MCF 10A (cell line): ENCODE data around the gene CRYGN. TPM values are rescaled to one million over a fixed set of nuclear protein-coding genes. Genes with fewer than 3 reads are reported as not detected.

ENCODE experiments used
- BruUV-seq: library from RNA; stranded (reverse); fragments of 400-500 nt; replicated peaks from 2 replicates; lab custom pipeline; 2021; lab: Mats Ljungman, UMichigan
- CTCF ChIA-PET: fragments of 300-600 bp; sonication (Branson Sonifier 250); formaldehyde crosslinking; extraction: SDS; loops from one replicate; lab custom pipeline; 2021; ENCODE audit warnings: antibody characterized with exemption, inconsistent platforms; lab: Yijun Ruan, JAX
- POLR2A ChIA-PET: fragments of 300-600, 350-650 bp; sonication (Branson Sonifier 250); formaldehyde crosslinking; extraction: SDS; loops from one replicate; lab custom pipeline; 2020; ENCODE audit warnings: antibody characterized with exemption, inconsistent platforms; lab: Yijun Ruan, JAX
- DNase-seq: peaks from one replicate; pipeline ENCODE4 v3.0.0-alpha.2; 2018; ENCODE audit not compliant: unreplicated experiment
- H3K27ac Mint-ChIP-seq: one replicate; pipeline ENCODE4 v1.8.0; 2022; ENCODE audit warnings: mild to moderate bottlenecking, low read depth, mixed read lengths; ENCODE audit not compliant: unreplicated experiment
- H3K27me3 Mint-ChIP-seq: one replicate; pipeline ENCODE4 v1.8.0; 2022; ENCODE audit warnings: mixed read lengths; ENCODE audit not compliant: insufficient read depth, unreplicated experiment
- H3K36me3 Mint-ChIP-seq: one replicate; pipeline ENCODE4 v1.8.0; 2022; ENCODE audit warnings: mild to moderate bottlenecking, moderate library complexity, mixed read lengths; ENCODE audit not compliant: insufficient read depth, unreplicated experiment
- H3K4me1 Mint-ChIP-seq: one replicate; pipeline ENCODE4 v1.8.0; 2022; ENCODE audit warnings: mixed read lengths; ENCODE audit not compliant: insufficient read depth, unreplicated experiment
- H3K4me3 Mint-ChIP-seq: one replicate; pipeline ENCODE4 v1.8.0; 2022; ENCODE audit warnings: mild to moderate bottlenecking, moderate library complexity, mixed read lengths; ENCODE audit not compliant: unreplicated experiment
- H3K9me3 Mint-ChIP-seq: one replicate; pipeline ENCODE4 v1.8.0; 2022; ENCODE audit warnings: mixed read lengths; ENCODE audit not compliant: unreplicated experiment
- CTCF ChIP-seq: fragments of 200-600 bp; IDR thresholded peaks from one replicate; pipeline ENCODE4 v1.8.0; 2022; ENCODE audit warnings: antibody characterized with exemption, mild to moderate bottlenecking; ENCODE audit not compliant: unreplicated experiment
- intact Hi-C: fragments of 100-400 bp; cut with micrococcal nuclease; formaldehyde crosslinking; loops from 2 replicates; pipeline ENCODE4 v1.14.1; 2022
- total RNA-seq: library from RNA; stranded (reverse); gene quantifications from 2 replicates; pipeline ENCODE4 v1.2.3, GENCODE V29; 2022

The CRYGN gene
- total RNA-seq, 1 experiment from 2014 or later: not detected

GRCh38 chr7:151386301-151387160, 53.4 kb downstream of the CRYGN start:
- Mint-ChIP-seq H3K9me3 (no peaks in the 10 kb centered on the region), H3K27ac (no peak overlapping the region), H3K4me3 (no peak overlapping the region), H3K27me3 (peaks cover 28% of the 10 kb centered on the region), H3K36me3 (peaks cover 12% of the 10 kb centered on the region), H3K4me1 (no peaks in the 10 kb centered on the region)
- CTCF ChIA-PET: no interaction called here
- no peak for TF ChIP-seq CTCF
- POLR2A ChIA-PET: no interaction called here
- BruUV-seq: no TSS peak
- intact Hi-C loops: no loop called here
- peak; percentile 38 for DNase-seq

- H3K9me3 Mint-ChIP-seq: no peaks in the 10 kb centered on the region
- POLR2A ChIA-PET: no interaction called here
- TF ChIP-seq CTCF: no peak
- BruUV-seq: no TSS peak
- intact Hi-C loops: no loop called here
- H3K36me3 Mint-ChIP-seq: peaks cover 12% of the 10 kb centered on the region
- CTCF ChIA-PET: no interaction called here
- DNase-seq: no peak
- H3K27me3 Mint-ChIP-seq: peaks cover 21% of the 10 kb centered on the region
- H3K4me3 Mint-ChIP-seq: no peak overlapping the region
- no peak overlapping the region for H3K27ac Mint-ChIP-seq
- H3K4me1 Mint-ChIP-seq: no peaks in the 10 kb centered on the region
These were observed 54.2 kb downstream of the CRYGN start for GRCh38 chr7:151385626-151386300.

GRCh38 chr7:151384776-151385625, 54.9 kb downstream of the CRYGN start:
- Mint-ChIP-seq H3K4me3 (no peak overlapping the region), H3K36me3 (peaks cover 12% of the 10 kb centered on the region), H3K27ac (no peak overlapping the region), H3K9me3 (no peaks in the 10 kb centered on the region), H3K27me3 (peaks cover 13% of the 10 kb centered on the region), H3K4me1 (no peaks in the 10 kb centered on the region)
- intact Hi-C loops: no loop called here
- no TSS peak for BruUV-seq
- ChIA-PET CTCF (interaction anchor here (1.0 to 2.7 kb wide), 3 partner anchors 11 to 63 kb away, joined by 3 to 18 read pairs (median 4); no protein-coding TSS in a partner anchor), POLR2A (interaction anchor here (1.2 to 1.3 kb wide), 2 partner anchors 15 to 75 kb away, joined by 3 to 4 read pairs; no protein-coding TSS in a partner anchor)
- TF ChIP-seq CTCF: no peak
- no peak for DNase-seq
